ENCODE results near the gene GRIK4.
"Not testable (repeated sequence)": the region's sequence is repeated elsewhere in the genome, so short reads cannot be mapped to it uniquely, and the experiment has no call there.

The GRIK4 gene, protein sequence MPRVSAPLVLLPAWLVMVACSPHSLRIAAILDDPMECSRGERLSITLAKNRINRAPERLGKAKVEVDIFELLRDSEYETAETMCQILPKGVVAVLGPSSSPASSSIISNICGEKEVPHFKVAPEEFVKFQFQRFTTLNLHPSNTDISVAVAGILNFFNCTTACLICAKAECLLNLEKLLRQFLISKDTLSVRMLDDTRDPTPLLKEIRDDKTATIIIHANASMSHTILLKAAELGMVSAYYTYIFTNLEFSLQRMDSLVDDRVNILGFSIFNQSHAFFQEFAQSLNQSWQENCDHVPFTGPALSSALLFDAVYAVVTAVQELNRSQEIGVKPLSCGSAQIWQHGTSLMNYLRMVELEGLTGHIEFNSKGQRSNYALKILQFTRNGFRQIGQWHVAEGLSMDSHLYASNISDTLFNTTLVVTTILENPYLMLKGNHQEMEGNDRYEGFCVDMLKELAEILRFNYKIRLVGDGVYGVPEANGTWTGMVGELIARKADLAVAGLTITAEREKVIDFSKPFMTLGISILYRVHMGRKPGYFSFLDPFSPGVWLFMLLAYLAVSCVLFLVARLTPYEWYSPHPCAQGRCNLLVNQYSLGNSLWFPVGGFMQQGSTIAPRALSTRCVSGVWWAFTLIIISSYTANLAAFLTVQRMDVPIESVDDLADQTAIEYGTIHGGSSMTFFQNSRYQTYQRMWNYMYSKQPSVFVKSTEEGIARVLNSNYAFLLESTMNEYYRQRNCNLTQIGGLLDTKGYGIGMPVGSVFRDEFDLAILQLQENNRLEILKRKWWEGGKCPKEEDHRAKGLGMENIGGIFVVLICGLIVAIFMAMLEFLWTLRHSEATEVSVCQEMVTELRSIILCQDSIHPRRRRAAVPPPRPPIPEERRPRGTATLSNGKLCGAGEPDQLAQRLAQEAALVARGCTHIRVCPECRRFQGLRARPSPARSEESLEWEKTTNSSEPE

DNA sequence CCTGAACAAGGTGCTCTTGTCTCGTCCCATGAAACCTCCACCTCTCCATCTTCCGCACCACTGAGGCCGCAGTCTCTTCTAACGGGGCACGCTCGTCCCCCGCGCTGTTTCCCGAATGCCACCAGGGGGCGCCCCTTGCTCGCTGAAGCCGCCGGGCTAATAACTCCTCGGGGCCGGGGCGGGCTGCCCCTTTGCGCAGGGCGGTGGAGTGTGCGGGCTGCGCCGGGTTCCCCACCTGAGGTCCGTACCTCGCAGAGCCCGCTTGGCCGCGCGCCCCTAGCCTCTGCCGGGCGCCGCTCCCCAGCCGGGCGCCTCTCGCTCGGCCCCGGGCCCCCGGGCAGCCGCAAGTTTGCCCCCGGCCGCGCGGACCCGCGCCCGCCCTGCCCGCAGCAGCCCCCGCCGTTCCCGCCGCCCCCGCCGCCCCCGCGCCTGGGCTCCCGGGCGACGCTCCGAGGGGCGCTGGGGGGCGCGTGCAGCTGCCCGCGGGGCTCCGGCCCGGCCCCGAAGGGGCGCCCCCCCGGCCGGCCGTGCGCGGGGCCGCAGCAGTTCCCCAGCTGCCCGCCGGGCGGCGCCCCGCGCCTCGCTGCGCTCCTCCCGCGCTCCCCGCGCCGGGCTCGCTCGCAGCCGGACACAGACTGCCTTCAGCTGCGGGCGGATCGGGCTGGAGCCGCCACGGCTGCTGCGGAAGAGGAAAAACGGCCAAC is at the start of gene GRIK4:
GRIK4 (plus strand) TSS at position 633 of the 704 bp plus-strand sequence. CDS start 148,571 bp downstream, outside the sequence.
- peak; percentile 96 for DNase-seq

DNA sequence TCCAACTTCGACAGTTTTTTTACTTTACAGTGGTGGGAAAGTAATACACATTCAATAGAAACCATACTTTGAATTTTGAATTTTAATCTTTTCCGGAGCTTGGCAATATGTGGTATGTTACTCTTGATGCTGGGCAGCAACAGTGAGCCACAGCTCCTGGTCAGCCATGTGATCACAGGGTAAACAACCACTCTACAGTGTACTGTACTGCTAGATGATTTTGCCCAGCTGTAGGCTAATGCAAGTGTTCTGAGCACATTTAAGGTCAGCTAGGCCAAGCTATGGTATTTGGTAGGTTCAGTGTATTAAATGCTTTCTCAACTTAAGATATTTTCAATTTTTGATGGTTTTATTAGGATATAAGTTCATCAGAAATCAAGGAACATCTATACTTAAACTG is 48.7 kb upstream of the GRIK4 start:
- DNase-seq: no peak

DNA sequence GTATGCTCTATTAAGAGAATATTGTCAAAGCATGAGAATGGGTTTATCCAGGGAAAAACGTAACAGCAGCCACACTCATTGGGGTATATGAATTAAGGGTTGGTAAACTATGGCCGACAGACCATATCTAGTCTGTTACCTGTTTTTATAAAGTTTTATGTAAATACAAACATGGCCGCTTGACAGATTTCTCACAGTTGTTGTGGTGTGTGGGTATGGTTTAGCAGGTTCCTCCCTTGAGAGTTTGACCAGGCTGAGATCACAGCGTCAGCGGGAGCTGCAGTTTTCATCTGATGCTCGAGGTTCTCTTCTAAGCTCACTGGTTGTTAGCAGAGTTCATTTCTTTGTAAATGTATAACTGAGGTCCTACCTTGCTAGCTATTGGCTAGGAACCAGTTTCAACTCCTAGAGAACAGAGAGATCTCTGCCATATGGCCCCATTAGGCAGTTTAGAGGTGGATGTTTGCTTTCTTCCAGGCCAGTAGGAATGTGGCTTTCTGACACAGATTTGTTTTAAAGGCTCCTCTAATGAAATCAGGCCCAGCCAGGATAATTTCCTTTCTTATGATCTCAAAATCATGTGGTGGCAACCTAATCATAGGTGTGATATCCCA is 45.5 kb upstream of the GRIK4 start:
- DNase-seq: no peak

DNA sequence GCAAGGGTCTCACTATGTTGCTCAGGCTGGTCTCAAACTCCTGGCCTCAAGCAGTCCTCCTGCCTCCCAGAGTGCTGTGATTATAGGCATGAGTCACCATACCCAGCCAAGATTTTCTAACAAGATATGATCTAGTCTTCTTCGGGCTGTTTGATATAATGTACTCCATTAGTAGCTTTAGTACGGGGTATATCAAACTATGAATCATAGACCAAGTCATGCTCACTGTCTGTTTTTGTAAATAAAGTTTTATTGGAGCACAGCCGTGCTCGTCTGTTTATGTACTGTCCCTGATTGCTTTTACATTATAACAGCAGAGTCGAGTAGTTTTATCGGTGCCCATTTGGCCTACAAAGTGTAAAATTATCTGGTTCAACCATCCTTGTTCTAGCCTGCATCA is 43.9 kb upstream of the GRIK4 start:
- DNase-seq: no peak

DNA sequence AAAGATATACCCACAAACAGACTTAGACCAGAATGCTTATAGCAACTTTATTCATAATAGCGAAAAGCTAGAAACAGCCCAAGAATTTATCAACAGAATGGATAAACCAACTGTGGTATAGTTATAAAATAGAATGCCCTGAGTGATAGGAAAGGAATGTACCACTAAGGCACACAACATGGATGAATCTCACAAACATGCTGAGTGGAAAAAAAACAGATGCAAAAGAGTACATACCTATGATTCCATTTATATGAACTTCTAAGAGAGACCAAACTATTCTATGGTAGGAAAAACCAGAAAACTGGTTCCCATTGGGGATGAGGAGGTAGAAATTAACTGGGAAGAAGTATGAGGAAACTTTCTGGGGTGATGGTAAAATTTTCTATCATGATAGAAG is 40.4 kb upstream of the GRIK4 start:
- no peak for DNase-seq

DNA sequence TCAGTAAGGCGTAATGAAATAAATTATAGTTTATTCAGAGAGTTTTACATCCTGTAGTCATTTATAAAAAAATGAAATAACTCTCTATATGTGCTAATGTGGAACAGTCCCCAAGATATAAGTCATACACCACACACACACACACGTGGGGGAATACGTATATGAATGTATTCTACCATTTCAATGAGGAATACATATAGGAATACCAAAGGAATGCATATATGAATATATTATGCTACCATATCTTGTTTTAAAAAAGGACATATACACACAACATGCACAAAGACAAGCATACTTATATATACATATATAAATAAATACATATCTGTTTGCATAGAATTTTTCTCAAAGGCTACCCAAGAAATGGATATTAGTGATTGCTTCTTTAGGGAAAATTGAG is 39.6 kb upstream of the GRIK4 start:
- no peak for DNase-seq

DNA sequence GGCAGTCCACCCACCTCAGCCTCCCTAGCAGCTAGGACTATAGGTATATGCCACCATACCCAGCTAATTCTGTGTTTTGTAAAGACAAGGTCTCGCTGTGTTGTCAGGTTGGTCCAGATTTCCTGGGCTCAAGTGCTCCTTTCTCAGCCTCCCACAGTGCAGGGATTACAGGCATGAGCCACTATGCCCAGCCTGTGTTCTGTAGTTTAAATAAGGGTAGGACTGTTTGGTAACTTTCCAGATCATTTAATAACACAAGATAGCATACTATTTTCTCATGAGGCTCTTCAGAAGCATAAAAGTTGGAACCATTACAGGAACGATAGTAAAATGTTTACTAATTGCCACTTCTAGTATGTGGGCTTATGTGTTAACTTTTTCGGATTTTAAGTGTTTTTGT is 38.0 kb upstream of the GRIK4 start:
- no peak for DNase-seq

DNA sequence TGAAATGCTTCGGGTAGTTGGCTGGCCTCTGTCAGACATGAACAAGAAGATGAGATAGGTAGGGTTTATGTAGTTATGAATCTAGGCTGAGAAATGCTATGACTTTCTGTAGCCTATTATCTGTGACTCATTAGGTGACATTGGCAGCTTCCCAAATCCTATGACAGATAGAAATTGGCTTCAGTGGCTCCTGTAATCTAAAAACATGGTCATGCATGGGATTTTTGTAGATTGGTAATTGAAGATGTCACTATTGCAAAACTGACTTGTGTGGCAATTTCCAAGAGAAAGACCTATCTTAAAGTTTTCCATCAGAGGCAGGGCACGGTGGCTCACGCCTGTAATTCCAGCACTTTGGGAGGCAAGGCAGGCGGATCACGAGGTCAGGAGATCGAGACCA is 29.4 kb upstream of the GRIK4 start:
- DNase-seq: no peak

DNA sequence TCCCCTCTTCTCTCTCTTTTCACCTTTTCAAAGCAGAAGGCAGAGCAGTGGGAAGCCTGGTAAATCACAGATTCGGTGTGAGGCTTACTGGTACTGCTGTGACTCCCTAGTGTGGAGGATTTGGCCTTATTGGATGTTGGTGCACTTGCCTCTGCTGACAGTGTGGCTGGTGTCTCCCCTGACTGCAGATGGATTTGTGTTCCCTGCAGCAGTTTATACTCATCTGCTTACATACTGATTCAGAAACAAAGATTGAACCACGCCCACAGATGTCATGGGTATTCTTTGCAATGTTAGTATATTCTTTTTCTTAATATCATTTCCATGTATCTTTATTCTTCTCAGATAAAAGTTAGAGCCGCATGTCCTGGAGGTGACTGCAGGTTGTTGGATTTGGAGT is 26.8 kb upstream of the GRIK4 start:
- no peak for DNase-seq

DNA sequence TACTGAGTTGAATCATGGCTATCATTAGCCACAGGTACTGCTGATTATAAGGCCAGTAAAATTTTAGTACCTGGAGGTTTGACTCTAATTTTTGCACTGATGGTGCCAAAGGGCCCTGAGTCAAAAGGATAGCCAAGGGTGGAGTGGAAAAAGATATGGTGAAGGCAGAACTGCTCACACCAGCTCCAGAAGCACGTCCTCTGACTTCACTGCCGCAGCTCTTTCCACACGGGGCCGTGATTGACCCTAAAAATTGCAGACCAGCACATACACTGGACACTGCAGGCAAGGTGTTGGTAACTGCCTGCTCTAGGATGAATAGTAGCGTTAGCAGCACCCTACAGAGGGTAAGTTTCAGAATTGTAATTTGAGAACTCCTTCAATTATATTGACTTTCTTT is 25.4 kb upstream of the GRIK4 start:
- DNase-seq: no peak

DNA sequence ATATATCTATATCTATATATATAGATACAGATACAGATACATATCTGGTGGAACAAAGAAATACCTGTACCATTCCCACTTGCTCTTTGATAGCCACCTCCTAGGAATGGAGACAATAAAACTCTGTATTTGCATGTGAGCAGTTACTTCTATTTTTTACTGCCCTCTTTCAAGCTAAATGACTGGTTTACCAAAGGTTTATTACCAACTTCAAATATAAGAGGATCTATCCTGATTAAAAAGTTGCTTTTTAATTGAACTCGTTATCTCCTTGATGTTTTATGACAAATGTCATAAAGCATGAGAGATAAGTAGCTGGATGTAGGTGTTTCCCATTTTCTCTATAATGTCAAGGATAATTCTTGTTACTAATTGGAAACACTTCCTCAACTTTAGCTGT is 21.7 kb upstream of the GRIK4 start:
- no peak for DNase-seq

DNA sequence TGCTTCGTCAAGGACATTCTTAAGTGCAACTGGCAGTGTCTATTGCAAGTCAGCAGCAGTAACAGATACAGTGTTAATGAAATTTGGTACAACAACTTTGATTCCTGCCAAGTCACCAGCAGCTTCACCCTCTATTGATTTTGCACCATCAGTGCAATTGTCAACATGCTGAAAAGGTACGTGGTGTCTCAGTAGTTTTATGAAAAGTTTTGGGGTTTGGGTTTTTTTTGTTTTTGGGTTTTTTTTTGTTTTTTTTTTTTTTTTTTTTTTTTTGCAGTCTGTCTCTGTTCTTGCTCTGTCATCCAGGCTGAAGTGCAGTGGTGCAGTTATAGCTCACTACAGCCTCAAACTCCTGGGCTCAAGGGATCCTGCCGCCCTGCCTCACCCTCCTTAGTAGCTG is 19.1 kb upstream of the GRIK4 start:
- no peak for DNase-seq

DNA sequence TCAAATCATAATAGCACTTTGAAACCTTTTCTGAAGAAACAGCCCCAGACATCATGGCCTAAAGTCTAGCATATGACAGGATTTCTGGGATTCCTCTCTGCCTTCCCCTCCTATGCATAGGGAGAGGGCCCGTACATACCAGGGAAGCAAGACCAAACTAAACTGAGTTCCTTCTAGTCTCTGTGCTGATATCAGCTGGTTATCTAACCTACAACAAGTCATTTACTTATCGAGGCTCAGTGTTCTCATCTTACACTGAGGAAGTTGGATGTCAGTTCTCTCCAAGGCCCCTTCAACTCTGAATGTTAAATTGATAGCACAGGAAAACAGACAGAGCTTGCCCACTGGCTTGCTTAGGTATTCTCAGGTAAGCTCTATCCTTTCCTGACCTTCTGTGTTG is 17.0 kb upstream of the GRIK4 start:
- DNase-seq: no peak

DNA sequence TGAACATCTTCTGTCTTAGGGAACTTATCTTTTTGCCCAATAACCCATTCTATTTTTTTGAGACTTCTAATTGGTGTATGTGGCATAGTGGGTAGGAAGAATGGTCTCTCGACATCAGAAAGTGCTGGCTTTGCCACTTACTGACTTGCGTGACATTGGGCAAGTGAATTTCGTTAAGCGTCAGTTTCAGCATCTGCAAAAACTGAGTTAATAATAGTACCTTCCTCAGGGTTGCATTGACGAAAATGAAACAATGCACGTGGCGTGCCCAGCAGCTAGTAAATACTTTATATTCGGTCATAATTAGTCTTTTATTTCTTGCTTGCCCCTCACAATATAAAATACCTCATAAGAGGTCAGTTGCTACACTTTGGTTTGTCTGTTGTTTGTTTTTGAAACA is 12.5 kb upstream of the GRIK4 start:
- DNase-seq: no peak

DNA sequence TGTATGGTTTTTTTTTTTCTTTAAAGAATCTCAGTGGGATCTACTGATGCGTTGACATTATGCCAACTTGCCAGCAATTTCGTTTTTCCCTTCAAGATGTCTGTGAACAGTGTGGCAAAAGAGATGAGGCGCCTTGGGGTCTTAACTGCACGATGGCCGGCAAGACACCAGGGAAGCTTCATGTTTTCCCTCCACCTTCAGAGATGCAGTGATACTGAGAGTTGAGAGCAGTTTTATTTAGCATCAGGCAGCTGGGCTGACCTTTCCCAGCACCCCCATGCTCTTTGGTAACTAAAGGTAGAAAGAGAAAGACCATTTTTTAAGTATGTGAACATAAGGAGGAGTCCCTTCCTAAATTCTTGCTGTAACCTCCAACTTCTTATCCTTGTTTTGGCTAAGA is 11.7 kb upstream of the GRIK4 start:
- DNase-seq: no peak

DNA sequence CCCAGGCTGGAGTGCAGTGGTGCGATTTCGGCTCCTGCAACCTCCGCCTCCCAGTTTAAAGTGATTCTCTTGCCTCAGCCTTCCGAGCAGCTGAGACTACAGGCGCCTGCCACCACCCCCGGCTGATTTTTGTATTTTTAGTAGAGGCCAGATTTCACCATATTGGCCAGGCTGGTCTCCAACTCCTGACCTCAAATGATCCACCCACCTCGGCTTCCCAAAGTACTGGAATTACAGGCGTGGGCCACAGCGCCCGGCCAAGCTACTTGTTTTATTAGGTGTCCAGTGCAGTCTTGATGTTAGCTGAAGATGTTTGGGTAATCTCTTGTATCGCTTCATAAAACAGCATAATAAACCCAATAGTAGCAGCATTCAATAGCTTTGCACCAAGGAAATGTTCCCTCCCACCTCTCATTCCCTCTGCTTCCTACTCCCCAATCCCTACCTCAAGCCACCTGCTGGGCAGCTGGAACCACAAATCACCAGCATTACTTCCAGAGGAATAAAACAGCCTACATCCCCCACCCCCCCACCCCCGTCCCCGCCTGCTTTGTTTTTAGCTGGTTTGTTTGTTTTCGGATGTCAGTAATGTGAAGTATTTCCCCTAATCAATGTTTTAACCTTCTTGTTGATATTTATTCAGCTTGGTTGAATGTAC is 11.0 kb upstream of the GRIK4 start:
- no peak for DNase-seq

DNA sequence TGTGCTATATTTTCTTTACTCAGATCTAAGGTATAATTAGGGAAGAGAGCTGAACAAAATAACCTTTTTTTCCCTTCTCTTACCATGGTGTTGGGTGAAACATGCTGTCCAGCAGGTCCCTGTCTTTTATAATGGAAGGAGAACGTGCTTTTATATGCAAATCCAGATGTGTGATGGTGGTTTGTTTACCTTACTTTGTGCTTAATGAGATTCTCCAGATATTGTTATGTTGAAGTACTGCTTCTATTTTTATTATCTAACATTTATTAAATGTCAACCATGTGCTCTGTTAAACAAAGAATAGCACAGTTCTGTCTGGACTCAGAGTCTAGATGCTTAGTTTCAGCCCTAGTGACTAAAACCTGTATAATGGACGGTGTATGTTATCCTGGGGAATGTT is 10.1 kb upstream of the GRIK4 start:
- DNase-seq: no peak

DNA sequence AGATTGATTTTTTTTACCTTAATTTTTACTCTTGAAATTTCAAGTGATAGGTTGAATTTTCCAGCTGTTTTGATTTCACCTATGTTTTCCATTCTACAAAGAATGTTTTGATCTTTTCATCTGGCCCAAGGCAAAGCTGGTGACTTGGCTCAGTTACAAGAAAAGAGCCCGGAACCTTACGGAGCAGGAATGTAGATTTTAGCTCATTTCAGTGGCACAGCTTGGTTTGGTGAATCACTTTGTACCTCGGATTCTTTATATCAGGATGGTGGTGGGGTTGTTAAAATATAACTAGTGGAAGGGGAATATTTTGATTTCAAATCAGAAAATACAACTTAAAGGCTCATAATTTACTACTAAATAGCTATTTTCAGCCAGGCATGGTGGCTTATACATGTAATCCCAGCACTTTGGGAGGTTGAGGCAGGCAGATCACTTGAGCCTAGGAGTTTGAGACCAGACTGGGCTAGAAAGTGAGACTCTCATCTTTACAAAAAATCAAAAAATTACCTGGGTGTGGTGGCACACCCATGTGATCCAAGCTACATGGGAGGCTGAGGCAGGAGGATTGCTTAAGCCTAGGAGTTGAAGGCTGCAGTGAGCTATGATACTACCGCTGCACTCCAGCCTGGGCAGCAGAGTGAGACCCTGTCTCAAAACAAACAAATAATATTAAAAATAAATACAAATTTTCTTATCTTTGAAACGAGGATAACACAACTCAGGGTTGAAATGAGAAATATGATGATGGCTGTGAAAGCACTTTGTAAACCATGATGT is 9.4 kb upstream of the GRIK4 start:
- DNase-seq: no peak

DNA sequence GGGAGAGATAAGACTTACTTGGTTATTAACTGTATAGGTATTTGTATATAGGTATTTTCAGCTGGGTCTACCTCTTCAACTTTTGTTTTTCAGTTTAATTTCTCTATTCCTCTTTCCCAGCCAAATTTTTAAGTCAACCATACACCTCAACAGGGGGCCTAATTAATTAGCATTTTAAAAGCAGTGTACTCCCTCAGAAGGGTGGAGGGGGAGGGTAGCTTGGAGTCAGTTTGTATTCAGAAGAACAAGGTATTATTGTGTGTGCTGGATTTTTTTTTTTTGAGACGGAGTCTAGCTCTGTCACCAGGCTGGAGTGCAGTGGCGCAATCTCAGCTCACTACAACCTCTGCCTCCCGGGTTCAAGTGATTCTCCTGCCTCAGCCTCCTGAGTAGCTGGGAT is 8.0 kb upstream of the GRIK4 start:
- DNase-seq: not testable (repeated sequence)

DNA sequence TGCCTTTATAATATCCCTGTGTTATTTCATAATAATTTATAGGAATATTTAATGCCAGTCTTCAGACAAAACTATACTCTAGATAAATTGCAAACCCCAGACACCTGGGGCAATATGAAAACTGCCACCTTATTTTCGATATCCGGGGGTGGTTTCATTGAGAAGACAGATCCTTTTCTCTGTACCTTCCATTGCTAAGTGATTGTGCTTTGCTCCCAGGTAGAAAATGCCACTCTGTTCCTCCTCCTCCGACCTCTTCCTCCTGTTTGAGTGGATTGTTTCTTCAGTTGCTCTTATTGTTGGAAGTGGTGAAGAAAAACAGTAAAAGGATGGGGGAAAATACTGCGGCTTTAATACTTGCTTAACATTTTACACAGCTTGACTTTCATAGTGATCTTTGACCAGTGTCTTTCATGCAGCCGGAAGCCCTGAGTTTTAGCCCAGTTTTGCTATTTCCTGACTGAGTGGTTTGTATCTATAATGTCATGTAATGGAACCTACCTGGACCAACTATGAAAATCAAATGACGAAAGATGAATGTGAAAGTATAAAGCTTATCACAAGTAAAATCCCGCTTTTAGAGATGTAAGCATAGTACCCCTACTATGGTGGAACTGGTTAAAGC is 5.6 kb upstream of the GRIK4 start:
- no peak for DNase-seq
